ENCODE results near the gene CHD9. TPM values are rescaled to one million over a fixed set of nuclear protein-coding genes. Genes with fewer than 3 reads are reported as not detected.

CHD9 gene
- total RNA-seq, 2 donors from 2014 or later: 29.2 to 38.1 TPM

- peak overlapping the region; percentile 82 for H3K4me3 Mint-ChIP-seq
- no peak overlapping the region for H3K27ac Mint-ChIP-seq
- H3K27me3 Mint-ChIP-seq: no peaks in the 10 kb centered on the region
- ATAC-seq (no peak), DNase-seq (ENCODE audit: low spot score) (no peak)
- H3K9me3 Mint-ChIP-seq: no peaks in the 10 kb centered on the region
- peaks cover 20 to 21% of the 10 kb centered on the region in 2 donors for H3K4me1 Mint-ChIP-seq (ENCODE audit: low read depth in 2 of 2)
- no peaks in the 10 kb centered on the region for H3K36me3 Mint-ChIP-seq
These were observed 45.4 kb downstream of the CHD9 start for GRCh38 chr16:53100131-53100748.

- no peaks in the 10 kb centered on the region for H3K36me3 Mint-ChIP-seq
- no peaks in the 10 kb centered on the region for H3K27me3 Mint-ChIP-seq
- H3K9me3 Mint-ChIP-seq: no peaks in the 10 kb centered on the region
- ATAC-seq: no peak
- H3K4me3 Mint-ChIP-seq: peak overlapping the region; percentile 30
- no peak for DNase-seq (ENCODE audit: low spot score)
- no peak overlapping the region for H3K27ac Mint-ChIP-seq
- peaks cover 20 to 21% of the 10 kb centered on the region in 2 donors for H3K4me1 Mint-ChIP-seq (ENCODE audit: low read depth in 2 of 2)
These were observed 46.1 kb downstream of the CHD9 start for GRCh38 chr16:53100889-53101288.

GRCh38 chr16:53103811-53104210 lies 49.0 kb downstream of the CHD9 start:
- DNase-seq (ENCODE audit: low spot score): no peak
- ATAC-seq: no peak
- no peaks in the 10 kb centered on the region for H3K36me3 Mint-ChIP-seq
- H3K9me3 Mint-ChIP-seq: no peaks in the 10 kb centered on the region
- H3K4me1 Mint-ChIP-seq (ENCODE audit: low read depth in 2 of 2): peaks cover 10 to 14% of the 10 kb centered on the region in 2 donors
- no peak overlapping the region for H3K4me3 Mint-ChIP-seq
- no peaks in the 10 kb centered on the region for H3K27me3 Mint-ChIP-seq
- no peak overlapping the region for H3K27ac Mint-ChIP-seq

GRCh38 chr16:53105565-53105964 lies 50.8 kb downstream of the CHD9 start:
- Mint-ChIP-seq H3K36me3 (no peaks in the 10 kb centered on the region), H3K4me3 (no peak overlapping the region), H3K27me3 (no peaks in the 10 kb centered on the region), H3K4me1 (ENCODE audit: low read depth in 2 of 2) (peaks cover 0 to 4% of the 10 kb centered on the region in 2 donors), H3K9me3 (no peaks in the 10 kb centered on the region), H3K27ac (no peak overlapping the region)
- no peak for ATAC-seq
- no peak for DNase-seq (ENCODE audit: low spot score)

DNA sequence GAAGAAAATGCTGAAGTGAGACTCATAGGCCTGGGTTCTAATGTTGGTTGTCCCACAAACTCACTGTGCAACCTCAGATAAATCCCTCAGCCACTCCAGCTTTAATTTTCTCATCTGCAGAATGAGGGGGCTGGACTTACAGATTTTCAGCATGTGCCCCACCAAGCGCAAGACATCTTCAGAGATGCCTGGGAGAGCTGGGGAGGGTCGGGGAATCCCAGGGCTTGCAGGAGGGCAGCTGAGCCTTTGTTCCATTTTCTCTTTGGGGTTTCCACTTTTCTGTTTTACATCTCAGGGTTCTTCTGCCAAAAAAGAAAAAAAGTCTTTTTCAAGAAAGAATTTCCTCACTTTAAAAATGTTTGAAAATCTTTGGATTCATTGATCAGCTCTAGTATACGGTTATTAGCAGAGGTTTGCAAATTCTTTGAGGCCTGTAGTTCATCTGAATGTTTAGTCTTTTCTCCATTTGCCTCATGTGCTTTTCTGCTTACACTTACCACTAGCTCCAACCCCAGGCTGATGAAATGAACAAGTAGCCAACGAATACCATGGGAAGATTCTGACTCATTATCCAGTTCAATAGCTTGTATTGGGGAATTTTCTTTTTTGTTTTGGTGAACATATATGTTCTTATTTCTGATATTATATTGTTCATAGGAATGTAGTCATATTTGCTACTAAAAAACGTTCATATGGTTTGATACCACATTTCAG lies 56.4 kb downstream of the CHD9 start:
- Mint-ChIP-seq H3K9me3 (no peaks in the 10 kb centered on the region), H3K27me3 (no peaks in the 10 kb centered on the region), H3K4me3 (no peak overlapping the region), H3K36me3 (no peaks in the 10 kb centered on the region), H3K27ac (no peak overlapping the region), H3K4me1 (ENCODE audit: low read depth in 2 of 2) (no peaks in the 10 kb centered on the region)
- no peak for DNase-seq (ENCODE audit: low spot score)
- ATAC-seq: no peak

DNA sequence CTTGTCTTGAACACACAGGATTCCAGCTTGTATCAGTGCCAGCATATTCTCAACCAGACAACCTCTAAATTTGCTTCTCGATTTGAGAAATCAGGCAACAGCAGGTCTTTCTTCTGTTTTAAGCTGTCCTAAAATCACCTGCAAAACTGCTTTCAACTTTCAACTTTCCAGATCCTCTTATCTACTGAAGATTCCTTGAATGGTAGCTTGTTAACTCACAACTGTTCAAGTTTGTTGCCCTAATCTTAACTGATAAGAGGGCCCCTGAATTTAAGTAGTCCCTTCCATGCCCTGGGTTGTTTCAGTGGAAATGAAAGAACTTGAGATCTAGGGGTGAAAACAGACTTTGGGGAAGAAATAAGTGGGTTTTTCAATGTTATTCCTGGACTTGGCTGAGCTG lies 57.2 kb downstream of the CHD9 start:
- no peaks in the 10 kb centered on the region for H3K36me3 Mint-ChIP-seq
- no peak overlapping the region for H3K4me3 Mint-ChIP-seq
- no peaks in the 10 kb centered on the region for H3K9me3 Mint-ChIP-seq
- ATAC-seq: no peak
- no peaks in the 10 kb centered on the region for H3K4me1 Mint-ChIP-seq (ENCODE audit: low read depth in 2 of 2)
- H3K27ac Mint-ChIP-seq: no peak overlapping the region
- no peak for DNase-seq (ENCODE audit: low spot score)
- H3K27me3 Mint-ChIP-seq: no peaks in the 10 kb centered on the region

GRCh38 chr16:53115047-53115446 lies 60.3 kb downstream of the CHD9 start:
- no peak overlapping the region for H3K27ac Mint-ChIP-seq
- H3K9me3 Mint-ChIP-seq: no peaks in the 10 kb centered on the region
- DNase-seq (ENCODE audit: low spot score) (no peak), ATAC-seq (no peak)
- no peaks in the 10 kb centered on the region for H3K36me3 Mint-ChIP-seq
- H3K4me3 Mint-ChIP-seq: no peak overlapping the region
- no peaks in the 10 kb centered on the region for H3K4me1 Mint-ChIP-seq (ENCODE audit: low read depth in 2 of 2)
- H3K27me3 Mint-ChIP-seq: no peaks in the 10 kb centered on the region

- Mint-ChIP-seq H3K36me3 (no peaks in the 10 kb centered on the region), H3K27me3 (no peaks in the 10 kb centered on the region), H3K4me3 (no peak overlapping the region), H3K27ac (no peak overlapping the region), H3K9me3 (no peaks in the 10 kb centered on the region), H3K4me1 (ENCODE audit: low read depth in 2 of 2) (no peaks in the 10 kb centered on the region)
- ATAC-seq: no peak
- DNase-seq (ENCODE audit: low spot score): no peak
These were observed 61.0 kb downstream of the CHD9 start for GRCh38 chr16:53115773-53116172.

GRCh38 chr16:53121043-53121620 lies 66.3 kb downstream of the CHD9 start:
- no peaks in the 10 kb centered on the region for H3K9me3 Mint-ChIP-seq
- H3K27me3 Mint-ChIP-seq: no peaks in the 10 kb centered on the region
- peaks cover 0 to 1% of the 10 kb centered on the region in 2 donors for H3K4me1 Mint-ChIP-seq (ENCODE audit: low read depth in 2 of 2)
- no peak overlapping the region for H3K27ac Mint-ChIP-seq
- no peak for ATAC-seq
- no peak overlapping the region for H3K4me3 Mint-ChIP-seq
- no peaks in the 10 kb centered on the region for H3K36me3 Mint-ChIP-seq
- DNase-seq (ENCODE audit: low spot score): no peak

- ATAC-seq: no peak
- Mint-ChIP-seq H3K4me3 (no peak overlapping the region), H3K27me3 (no peaks in the 10 kb centered on the region), H3K36me3 (no peaks in the 10 kb centered on the region), H3K4me1 (ENCODE audit: low read depth in 2 of 2) (peaks cover 0 to 7% of the 10 kb centered on the region in 2 donors), H3K9me3 (no peaks in the 10 kb centered on the region), H3K27ac (no peak overlapping the region)
- DNase-seq (ENCODE audit: low spot score): no peak
These were observed 66.9 kb downstream of the CHD9 start for GRCh38 chr16:53121661-53122060.

DNA sequence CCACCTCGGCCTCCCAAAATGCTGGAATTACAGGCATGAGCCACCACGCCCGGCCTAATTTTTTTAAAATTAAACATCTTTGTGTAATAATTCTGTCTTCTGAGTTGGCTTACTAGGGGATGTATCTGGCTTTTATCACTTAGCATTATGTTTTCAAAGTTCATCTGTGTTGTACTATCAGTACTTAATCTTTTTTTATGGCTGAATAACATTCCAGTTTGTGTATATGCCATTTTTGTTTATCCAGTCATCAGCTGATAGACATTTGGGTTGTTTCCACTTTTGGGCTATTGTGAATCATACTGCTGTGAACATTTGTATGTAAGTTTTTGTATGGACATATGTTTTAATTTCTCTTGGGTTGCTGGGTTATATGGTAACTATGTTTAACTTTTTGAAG lies 69.0 kb downstream of the CHD9 start:
- H3K27ac Mint-ChIP-seq: no peak overlapping the region
- DNase-seq (ENCODE audit: low spot score) (no peak), ATAC-seq (no peak)
- no peaks in the 10 kb centered on the region for H3K27me3 Mint-ChIP-seq
- H3K4me3 Mint-ChIP-seq: no peak overlapping the region
- H3K36me3 Mint-ChIP-seq: no peaks in the 10 kb centered on the region
- H3K4me1 Mint-ChIP-seq (ENCODE audit: low read depth in 2 of 2): peaks cover 2 to 8% of the 10 kb centered on the region in 2 donors
- no peaks in the 10 kb centered on the region for H3K9me3 Mint-ChIP-seq

GRCh38 chr16:53126390-53126789 lies 71.6 kb downstream of the CHD9 start:
- Mint-ChIP-seq H3K27me3 (no peaks in the 10 kb centered on the region), H3K4me1 (ENCODE audit: low read depth in 2 of 2) (peaks cover 6 to 17% of the 10 kb centered on the region in 2 donors), H3K27ac (no peak overlapping the region), H3K36me3 (no peaks in the 10 kb centered on the region), H3K9me3 (no peaks in the 10 kb centered on the region), H3K4me3 (no peak overlapping the region)
- ATAC-seq (no peak), DNase-seq (ENCODE audit: low spot score) (no peak)

GRCh38 chr16:53129281-53130158 lies 74.7 kb downstream of the CHD9 start:
- Mint-ChIP-seq H3K4me1 (ENCODE audit: low read depth in 2 of 2) (peaks cover 9 to 17% of the 10 kb centered on the region in 2 donors), H3K27ac (peak overlapping the region; percentile 76 to 82), H3K27me3 (no peaks in the 10 kb centered on the region), H3K9me3 (no peaks in the 10 kb centered on the region), H3K4me3 (peak overlapping the region; percentile 94), H3K36me3 (no peaks in the 10 kb centered on the region)
- no peak for DNase-seq (ENCODE audit: low spot score)
- no peak for ATAC-seq
